Thyroid gland (tissue), 4 donors: ENCODE data around the gene ARHGEF3.

Experiments used
- CTCF ChIP-seq, 6 experiments: fragments of 200-600 bp in 3 of 6; fragments of 450-650 bp in 3 of 6; sonication (generic) in 3 of 6; IDR thresholded peaks; one replicate each; pipeline ENCODE4 v1.5.1; 2016 to 2019; ENCODE audit warnings: antibody characterized with exemption in 6 of 6, mild to moderate bottlenecking in 2 of 6, inconsistent platforms in 1 of 6, moderate library complexity in 1 of 6
- POLR2A ChIP-seq, 2 donors: fragments of 450-650 bp; IDR thresholded peaks; one replicate each; pipeline ENCODE4 v1.6.1; 2017; ENCODE audit warnings: antibody characterized with exemption in 2 of 2, mild to moderate bottlenecking in 2 of 2, moderate library complexity in 1 of 2

DNA sequence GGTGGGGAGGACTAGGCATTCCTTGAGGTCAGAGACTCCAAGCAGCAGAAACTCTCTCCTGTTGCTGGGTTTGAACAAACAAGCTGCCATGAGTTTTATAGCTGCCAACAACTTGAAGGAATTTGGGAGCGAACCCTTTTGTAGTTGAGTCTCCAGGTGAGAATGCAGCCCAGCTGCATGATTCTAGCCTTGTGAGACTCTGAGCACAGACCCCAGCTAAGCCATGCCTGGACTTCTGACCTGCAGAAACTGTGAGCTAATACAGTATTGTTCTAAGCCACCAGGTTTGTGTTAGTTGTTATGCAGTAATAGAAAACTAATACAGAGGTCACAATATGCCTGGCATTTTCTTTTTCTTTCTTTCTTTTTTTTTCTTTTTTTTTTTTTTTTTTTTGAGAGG is 112.4 kb downstream of the ARHGEF3 start:
- no peak for TF ChIP-seq CTCF (IDR thresholded peaks at IDR 0.05)
- no peak for TF ChIP-seq POLR2A (IDR thresholded peaks at IDR 0.05)
